Fibroblast of villous mesenchyme (primary cell): Measurements from ENCODE around the gene EPHA3. TPM values are rescaled to one million over a fixed set of nuclear protein-coding genes. Genes with fewer than 3 reads are reported as not detected.

Experiments
- DNase-seq: peaks from one replicate; pipeline ENCODE4 v3.0.0-alpha.2; 2010; ENCODE audit warnings: low read depth
- H3K4me3 ChIP-seq: 2 replicates; pipeline ENCODE4 v1.5.1; 2011; ENCODE audit warnings: low read depth, mild to moderate bottlenecking, low read length
- total RNA-seq: library from RNA; depleted of rRNA; stranded (reverse); fragments of >200 nt; gene quantifications from 2 replicates; pipeline ENCODE4 v1.2.3, GENCODE V29; 2012
- TF ChIP-seq, protein P1 (sequence below): IDR thresholded peaks from 2 replicates; pipeline ENCODE4 v1.5.1; 2012; ENCODE audit warnings: low read depth, mild to moderate bottlenecking, low read length; ENCODE audit not compliant: insufficient read depth

Gene EPHA3
- total RNA-seq, 1 donor, result under 0.01 TPM

DNA sequence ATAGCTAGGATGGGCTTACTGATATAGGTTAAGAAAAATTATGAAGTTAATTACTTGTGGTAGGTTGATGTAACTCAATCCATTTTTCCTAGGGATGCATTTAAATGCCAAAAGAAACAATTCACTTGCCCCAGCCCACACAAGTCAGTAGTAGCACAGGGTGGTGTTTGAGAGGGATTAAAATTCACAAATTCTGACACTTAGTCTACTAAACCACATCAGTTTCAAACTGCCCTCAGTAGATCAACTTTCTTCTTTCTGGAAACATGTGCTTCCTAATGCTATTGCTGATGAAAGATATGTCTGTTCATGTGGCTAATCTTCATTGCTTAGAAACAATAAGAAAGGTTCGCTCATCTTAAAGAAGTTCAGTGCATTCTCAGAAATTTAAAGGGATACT lies 160.6 kb downstream of the EPHA3 start:
- H3K4me3 ChIP-seq, result no peak overlapping the region
- DNase-seq, result no peak
- TF ChIP-seq, protein P1, sequence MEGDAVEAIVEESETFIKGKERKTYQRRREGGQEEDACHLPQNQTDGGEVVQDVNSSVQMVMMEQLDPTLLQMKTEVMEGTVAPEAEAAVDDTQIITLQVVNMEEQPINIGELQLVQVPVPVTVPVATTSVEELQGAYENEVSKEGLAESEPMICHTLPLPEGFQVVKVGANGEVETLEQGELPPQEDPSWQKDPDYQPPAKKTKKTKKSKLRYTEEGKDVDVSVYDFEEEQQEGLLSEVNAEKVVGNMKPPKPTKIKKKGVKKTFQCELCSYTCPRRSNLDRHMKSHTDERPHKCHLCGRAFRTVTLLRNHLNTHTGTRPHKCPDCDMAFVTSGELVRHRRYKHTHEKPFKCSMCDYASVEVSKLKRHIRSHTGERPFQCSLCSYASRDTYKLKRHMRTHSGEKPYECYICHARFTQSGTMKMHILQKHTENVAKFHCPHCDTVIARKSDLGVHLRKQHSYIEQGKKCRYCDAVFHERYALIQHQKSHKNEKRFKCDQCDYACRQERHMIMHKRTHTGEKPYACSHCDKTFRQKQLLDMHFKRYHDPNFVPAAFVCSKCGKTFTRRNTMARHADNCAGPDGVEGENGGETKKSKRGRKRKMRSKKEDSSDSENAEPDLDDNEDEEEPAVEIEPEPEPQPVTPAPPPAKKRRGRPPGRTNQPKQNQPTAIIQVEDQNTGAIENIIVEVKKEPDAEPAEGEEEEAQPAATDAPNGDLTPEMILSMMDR, result no peak

DNA sequence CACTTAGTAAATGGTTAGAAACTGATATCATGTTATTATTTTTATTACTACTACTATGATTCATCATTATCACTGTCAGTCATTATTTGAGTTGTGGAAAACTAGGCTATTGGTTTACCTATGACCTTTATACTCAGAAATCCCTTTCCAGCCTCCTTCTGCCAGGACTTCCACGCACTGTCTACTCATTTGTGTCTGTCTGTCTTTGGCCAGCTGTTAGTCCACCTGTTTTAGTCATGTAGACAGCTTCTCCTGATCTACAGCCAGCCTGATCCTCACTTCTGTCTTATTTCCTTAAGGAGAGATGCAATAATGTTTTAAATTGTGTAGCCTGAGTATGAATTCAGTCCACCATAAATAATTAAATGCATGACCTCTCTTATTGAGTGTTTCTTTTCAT lies 162.8 kb downstream of the EPHA3 start:
- TF ChIP-seq, protein P1, result no peak
- no peak for DNase-seq
- no peak overlapping the region for H3K4me3 ChIP-seq

DNA sequence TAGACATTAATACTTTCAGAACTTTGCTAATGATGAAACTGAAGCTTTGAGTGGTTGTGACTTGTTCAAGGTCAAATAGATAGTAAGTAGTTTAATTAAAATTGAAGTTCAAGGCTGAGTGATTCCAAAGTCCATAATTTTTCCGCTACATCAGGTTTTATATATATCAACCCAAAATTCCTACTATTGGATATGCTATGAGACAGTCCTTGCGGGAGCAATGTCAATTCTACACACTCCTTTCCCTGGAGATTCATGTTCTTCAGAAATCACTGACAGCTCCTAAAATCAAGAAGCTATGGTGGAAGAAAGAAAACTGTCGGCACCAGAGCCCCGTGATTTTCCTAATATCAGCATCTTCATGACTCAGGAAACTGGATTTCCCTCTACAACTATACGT lies 167.6 kb downstream of the EPHA3 start:
- H3K4me3 ChIP-seq, result no peak overlapping the region
- TF ChIP-seq, protein P1, result no peak

DNA sequence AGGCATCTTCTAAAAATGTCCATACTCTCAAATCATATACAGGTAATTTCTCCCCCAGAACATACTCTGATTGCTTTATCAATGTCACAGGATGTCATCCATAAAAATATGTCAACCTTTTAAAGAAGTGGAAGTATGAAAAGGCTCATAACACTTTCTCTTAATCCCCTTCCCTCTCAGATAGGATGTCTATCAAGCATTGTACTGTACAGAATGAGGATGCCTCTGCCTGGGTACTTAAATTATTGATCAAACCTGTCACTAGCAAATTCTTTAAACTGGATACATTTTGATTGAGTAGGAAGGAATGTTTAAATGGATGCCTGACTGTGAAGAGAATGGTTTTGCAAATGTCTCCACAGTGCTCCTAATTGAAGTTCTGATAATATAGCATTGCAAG lies 168.7 kb downstream of the EPHA3 start:
- no peak for DNase-seq
- no peak overlapping the region for H3K4me3 ChIP-seq
- TF ChIP-seq, protein P1, result no peak

More for the DNA sequence above, 167.6 kb downstream of the EPHA3 start:
- DNase-seq, result no peak

DNA sequence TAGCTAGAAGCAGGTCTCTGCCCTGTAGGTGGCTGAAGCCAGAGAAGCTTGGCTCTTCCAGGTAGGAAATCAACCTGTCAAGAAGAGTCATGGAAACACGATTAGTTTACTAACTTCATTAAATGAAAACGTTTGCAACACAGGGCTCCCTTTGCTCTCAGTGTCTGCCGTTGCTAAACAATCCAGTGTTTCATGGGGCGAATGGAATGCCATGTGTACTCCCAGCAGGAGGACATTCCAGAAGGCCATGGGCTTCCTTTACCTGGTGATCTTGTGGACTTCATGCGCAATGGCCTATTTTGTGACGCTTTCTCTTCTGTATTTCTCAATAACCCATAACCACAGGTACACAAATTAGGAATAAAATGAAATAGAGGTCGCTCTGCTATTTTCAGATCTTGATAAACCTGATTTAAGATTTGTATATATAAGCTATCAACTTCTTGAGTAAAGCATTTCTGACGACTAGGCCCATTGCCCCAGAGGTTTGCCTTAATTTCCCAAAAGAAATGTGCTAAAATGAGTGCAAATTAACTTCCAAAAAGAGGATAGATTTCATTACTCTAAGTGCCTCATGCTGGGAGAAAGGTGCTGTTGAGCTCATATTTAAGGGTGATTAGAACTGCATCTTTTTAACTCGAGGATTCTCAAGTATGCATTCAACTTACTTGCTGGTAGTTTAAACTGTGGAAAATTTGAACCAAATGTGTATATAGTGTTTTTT lies 171.0 kb downstream of the EPHA3 start:
- DNase-seq, result no peak
- no peak overlapping the region for H3K4me3 ChIP-seq
- TF ChIP-seq, protein P1, result no peak

DNA sequence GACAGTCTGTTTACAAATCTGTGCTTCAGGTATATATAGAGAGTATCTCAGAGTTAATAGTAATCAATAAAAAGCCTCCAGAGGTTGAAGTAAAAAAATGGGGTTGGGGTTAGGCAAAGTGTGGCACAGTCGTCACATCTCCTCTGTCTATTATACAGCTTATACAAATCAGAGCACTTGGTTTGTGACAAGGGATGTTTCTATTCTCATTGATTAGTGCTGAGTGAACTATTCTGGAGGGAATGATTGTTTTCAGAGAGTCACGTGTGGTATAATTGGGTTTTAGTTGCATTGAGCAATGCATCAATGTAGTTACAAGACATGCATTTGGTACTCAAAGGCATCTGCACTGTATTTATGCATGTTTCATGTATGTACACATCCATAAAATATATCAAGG lies 172.9 kb downstream of the EPHA3 start:
- DNase-seq, result no peak
- TF ChIP-seq, protein P1, result no peak
- no peak overlapping the region for H3K4me3 ChIP-seq
